NOMO-1 (cell line): ENCODE measurements around the gene RFTN1.

Source experiments
- DNase-seq, 2 experiments: peaks; one replicate each; lab custom pipeline; 2025; ENCODE audit not compliant: unreplicated experiment in 2 of 2; lab: John Stamatoyannopoulos, UW

The RFTN1 gene

DNA sequence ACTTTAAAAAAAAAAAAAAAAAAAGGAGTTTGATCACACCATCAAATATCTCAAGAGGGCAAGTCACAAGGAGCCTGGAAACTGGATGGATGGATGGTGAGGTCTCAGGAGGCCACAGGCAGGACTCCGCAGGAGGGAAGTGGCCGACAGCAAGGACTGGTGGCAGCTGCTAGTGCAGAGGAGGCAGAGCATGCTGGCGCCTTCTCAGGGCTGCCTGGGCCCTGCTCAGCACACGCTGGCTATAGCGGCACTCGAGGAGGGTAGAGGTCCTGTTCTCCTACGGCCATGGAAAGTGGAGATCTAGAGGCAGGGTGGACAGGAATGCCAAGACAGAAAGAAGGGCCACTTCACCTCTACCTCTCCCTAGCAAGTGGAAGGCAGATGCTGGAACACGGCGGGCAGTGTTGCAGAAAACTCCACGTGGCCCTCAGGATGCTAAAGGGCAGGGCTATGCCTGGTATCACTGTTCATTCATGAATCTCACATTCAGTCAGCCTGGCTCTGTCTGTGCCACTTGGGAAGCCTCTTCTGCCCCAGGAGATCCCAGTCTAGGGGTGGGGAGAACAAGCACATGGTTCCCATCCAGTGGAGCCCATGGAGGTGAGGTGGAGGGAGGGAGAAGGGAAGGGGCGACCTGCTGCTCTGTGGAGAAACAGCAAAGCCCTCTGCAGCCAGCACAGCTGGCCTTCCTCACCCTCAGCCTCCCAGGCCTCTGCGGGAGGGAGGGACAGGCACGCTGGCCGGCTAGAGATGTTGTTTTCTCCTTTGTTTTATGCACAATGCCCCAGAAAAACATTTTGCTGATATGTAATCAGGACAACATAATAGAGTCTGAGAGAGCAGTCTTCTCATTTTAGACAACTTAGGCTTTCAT, 177.5 kb downstream of the RFTN1 start:
- no peak for DNase-seq

GRCh38 chr3:16335333-16335732, 178.2 kb downstream of the RFTN1 start:
- no peak for DNase-seq

DNA sequence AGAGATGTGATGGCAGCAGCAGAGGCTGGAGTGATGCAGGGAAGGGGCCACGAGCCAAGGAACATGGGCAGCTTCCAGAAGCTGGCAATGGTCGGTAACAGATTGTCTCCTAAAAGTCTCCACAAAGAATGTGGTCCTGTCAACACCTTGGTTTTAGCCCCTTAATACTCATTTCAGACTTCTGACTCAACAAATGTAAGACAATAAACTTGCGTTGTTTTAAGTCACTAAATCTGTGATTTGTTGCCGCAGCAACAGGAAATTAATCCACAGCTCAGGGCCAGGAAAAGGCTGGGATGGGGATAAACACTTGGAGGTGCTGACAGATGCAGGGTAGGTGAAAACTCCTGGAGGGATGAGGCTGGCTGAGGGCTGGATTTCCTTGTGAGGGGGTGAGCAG, 178.6 kb downstream of the RFTN1 start:
- no peak for DNase-seq

DNA sequence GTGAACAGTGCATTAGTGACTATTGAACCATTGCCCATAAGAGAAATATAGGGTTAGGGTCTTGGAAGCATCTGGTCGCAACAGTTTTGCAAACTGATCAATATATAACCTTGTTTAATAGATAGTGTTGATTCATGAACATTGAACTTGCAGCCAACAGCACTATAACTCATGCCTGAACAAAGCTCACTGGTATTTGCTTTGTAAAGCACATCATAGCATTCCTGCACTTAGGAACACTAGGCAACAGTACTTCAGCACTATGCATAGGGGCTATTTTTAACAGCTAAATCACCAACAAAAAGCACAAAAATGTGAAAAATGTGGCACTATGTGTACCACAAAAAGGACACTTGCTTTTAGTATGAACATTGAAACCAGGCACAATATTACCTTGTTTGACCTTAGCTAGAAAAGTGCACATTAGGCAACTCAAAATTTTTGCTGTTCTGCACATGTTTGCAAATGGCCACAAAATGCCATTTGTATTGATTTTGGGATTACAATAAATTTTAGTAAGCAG, 180.5 kb downstream of the RFTN1 start:
- no peak for DNase-seq

- no peak for DNase-seq
Observed at GRCh38 chr3:16331319-16331883, 182.1 kb downstream of the RFTN1 start.

- no peak for DNase-seq
Observed at GRCh38 chr3:16330351-16330750, 183.1 kb downstream of the RFTN1 start.

- DNase-seq, result no peak
Observed at GRCh38 chr3:16329826-16330129, 183.7 kb downstream of the RFTN1 start.

GRCh38 chr3:16329036-16329825, 184.3 kb downstream of the RFTN1 start:
- no peak for DNase-seq

DNA sequence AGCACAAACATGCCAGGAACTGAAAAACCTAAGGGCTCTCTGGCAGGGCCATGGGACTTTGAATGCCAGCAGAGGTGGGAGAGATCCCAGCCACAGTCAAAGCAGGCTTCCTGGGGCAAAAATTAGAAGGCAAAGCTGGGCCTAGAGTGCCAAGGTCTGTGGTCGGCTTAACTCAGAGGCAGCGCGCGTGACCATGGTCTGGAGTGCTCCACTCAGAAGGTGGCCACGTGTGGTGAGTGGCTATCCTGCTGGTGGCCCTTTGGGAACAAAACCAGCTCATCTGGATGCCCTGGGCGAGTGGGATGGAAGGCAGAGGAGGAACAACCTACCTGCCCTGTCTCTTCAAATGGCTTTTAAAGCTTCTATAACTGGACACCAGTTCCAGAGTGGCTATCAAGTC, 185.4 kb downstream of the RFTN1 start:
- DNase-seq, result no peak

GRCh38 chr3:16326724-16327349, 186.7 kb downstream of the RFTN1 start:
- DNase-seq, result no peak

GRCh38 chr3:16325850-16326249, 187.6 kb downstream of the RFTN1 start:
- no peak for DNase-seq

DNA sequence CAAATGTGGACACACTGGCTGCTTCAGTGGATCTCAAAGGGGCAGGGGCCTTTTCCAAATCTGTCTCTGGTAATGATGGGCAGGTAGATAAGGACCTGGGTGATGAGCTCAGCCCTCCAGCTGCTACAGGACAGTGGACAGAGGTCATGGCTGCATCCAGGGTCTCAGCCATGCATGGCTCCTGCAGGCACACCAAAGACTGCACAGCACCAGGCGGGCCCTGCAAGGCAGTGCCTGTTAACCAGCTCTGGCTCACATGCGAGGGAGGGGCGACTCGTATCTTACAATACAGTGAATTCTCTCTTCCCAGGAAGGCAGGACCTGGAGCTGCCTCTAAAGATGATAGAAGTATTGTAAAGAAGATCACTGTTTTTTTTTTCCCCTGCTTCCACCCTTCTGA, 189.8 kb downstream of the RFTN1 start:
- DNase-seq, result no peak

DNA sequence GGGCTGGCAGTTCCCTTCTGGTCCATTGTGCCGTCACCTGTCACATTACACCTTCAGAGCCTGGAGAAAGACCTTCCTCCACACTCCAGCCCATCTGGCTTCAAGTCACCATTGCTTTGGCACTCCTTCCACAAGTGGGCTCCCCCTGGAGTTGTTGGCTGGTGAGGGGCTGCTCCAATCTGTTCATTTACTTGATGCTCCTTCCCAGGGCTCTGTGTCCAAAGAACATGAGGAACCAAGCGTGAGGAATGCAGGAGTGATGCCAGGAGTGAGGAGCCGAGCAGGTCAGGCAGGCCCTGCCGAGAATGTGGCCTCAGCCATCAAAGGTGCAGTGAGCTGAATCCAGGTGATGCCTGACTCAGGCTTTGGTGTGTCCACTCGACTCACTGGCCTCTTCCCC, 191.3 kb downstream of the RFTN1 start:
- no peak for DNase-seq

DNA sequence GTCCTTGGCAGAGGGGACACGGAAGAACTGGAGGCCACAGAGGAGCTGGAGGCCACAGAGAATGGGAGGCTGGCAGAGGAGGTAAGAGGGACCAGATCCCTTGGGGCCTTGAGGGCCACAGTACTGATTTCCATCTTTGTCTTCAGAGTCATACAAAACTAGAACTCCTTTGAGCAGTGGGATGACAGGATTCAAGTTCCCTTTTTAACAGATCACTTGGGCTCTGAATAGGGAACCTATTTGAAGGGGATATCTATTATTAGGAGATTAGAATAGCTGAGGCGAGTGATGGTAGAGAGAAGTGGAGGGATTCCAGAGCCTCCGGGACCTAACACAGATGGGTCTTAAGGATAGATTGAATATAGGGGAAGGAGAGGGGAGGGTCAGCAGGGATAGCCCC, 192.8 kb downstream of the RFTN1 start:
- no peak for DNase-seq

DNA sequence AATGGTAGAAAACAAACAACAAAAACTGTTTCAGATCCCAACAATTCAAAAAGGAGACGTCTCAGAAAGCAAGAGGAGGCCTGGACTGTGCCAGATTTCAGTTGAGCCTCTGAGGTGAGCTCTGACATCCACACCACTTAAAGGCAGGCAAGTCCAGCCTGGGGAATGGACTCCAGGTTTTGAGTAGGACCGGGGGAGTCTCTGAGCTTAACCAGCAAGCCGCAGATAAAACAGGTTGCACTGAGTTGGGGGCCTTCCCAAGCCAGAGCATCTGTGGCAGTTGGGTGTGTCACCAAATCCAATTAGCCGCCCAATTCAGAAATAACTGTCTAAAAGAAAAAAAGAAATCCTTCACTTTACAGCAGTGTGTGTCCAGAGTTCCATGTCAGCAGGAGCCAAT, 193.8 kb downstream of the RFTN1 start:
- DNase-seq, result no peak

DNA sequence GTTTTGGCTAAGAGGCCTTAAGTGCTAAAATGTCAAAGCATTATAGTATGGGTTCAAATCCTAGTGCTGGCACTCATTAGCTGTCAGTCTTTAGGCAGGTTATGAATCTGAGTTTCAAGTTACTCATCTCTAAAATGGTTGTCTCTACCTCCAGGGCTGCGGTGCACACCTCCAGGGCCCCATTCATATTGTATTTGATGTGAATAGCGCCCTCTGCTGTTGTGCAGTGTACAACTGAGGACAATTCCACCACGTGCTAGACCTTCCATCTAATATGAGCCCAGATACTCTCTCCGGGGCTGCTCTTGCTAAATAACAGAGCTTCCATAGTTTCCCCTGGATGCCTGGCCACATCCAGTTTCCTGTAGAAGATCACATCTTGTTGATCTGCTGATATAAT, 194.2 kb downstream of the RFTN1 start:
- no peak for DNase-seq

DNA sequence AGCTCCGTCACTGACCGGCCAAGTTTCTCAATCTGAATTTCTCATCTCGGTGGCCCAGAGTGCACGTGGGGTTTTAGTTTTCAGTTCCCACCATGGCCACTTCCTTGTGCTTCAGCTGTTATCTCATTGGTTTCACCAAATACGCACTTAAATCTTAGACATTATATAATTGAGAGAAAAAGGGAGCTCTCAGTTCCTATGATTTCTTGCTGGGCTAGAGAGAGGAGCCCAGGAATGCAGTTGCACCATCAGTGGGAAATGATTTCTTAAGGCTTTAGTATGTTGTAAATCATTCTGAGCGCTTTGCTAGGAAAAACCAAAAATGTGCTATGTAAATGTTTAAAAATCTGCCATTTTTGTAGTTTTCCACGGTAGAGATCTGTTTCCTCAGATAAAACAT, 195.3 kb downstream of the RFTN1 start:
- DNase-seq, result no peak

DNA sequence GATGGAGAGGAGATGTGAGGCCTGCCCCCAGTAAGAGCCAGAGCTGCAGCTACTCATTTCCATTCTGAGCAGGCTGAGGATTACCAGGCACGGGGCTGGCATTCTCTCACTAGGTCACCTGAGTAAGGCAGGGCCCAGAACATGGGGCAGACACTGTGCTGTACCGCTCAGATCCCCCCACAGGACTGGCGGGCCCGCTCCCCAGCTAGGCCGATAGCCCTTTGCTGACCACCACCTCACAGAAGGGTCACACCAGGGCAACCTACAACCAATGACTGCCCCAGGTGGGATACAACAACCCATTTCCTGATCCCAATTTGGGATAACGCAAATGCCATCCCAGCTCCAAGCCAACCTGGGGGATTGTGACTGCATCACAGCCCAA, 195.9 kb downstream of the RFTN1 start:
- no peak for DNase-seq

DNA sequence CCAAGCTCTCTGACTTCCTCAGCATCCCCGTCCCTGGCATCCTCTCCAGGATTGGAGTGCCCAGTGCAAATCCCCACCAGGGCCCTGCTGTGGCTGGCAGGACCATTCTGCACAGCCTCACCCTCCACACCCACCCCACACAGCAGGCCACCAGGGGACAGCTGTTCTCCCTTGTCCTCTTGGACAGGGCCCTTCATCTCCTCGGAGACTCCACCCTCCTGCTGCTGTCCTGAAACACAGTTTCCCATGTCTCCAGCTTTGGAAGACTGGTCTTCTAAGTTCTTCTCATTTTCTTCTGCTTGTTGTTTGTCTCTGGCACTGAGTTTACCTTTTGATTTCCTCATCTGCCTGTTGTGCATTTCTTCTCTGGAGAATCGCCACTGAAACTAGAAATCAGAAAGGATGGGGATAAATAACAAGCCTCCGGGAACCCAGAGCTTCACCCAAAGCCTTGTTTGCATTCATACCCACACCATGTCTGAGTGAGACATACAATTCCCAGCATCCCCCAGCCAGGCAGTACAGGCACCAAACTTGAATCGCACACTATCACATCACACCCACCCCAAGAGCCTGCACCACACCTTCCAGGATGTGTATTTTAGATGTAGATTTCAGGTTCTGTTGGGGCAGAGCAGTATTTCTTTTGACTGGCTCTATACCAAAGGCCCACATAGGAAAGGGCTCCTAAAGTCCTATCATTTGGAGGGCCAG, 196.5 kb downstream of the RFTN1 start:
- DNase-seq, result no peak

GRCh38 chr3:16316396-16316795, 197.1 kb downstream of the RFTN1 start:
- DNase-seq, result no peak

GRCh38 chr3:16315623-16316022, 197.9 kb downstream of the RFTN1 start:
- no peak for DNase-seq
